B cell (primary cell): ENCODE measurements around the gene EVC. TPM values are rescaled to one million over a fixed set of nuclear protein-coding genes. Genes with fewer than 3 reads are reported as not detected.

ENCODE experiments used
- ATAC-seq: fragments of 200-7000 bp; cut with Tn5 transposase; one replicate; pipeline ENCODE4 v1.10.0; 2021; ENCODE audit warnings: low read depth, mild to moderate bottlenecking, moderate number of reproducible peaks, moderate library complexity
- CTCF ChIA-PET: fragments of 350-600 bp; sonication (Branson Sonifier 250); formaldehyde crosslinking; loops from one replicate; lab custom pipeline; 2021; ENCODE audit warnings: antibody characterized with exemption, inconsistent platforms; lab: Charles Lee
- POLR2A ChIA-PET: fragments of 350-600 bp; sonication (Branson Sonifier 250); formaldehyde crosslinking; loops from one replicate; lab custom pipeline; 2021; ENCODE audit warnings: antibody characterized with exemption; lab: Charles Lee
- DNase-seq: peaks from one replicate; pipeline ENCODE4 v3.0.0; 2013
- H2AFZ ChIP-seq: 2 replicates; pipeline ENCODE4 v1.6.1; 2012; ENCODE audit warnings: mild to moderate bottlenecking, low read depth, low read length; ENCODE audit not compliant: insufficient read depth, poor library complexity, severe bottlenecking
- H3K27ac ChIP-seq, 2 donors: 1 replicate in 1 of 2; 2 replicates in 1 of 2; pipeline ENCODE4 v1.5.1; 2012 to 2013; ENCODE audit warnings: low read length in 2 of 2, mild to moderate bottlenecking in 2 of 2, moderate library complexity in 1 of 2
- H3K27me3 ChIP-seq, 4 experiments: fragments of 200-600 bp in 1 of 4; sonication (generic) in 1 of 4; replicated peaks in 1 of 4; 1 replicate in 2 of 4; 2 replicates in 2 of 4; pipeline versions ENCODE4 v1.6.1 to v1.7.0; 2013 to 2016; ENCODE audit warnings: low read length in 3 of 4, mild to moderate bottlenecking in 2 of 4, mixed read lengths in 1 of 4, moderate library complexity in 1 of 4; ENCODE audit not compliant: insufficient read depth in 4 of 4, control insufficient read depth in 3 of 4; ENCODE audit errors: control extremely low read depth in 1 of 4
- H3K36me3 ChIP-seq, 2 experiments: replicated peaks in 1 of 2; 1 replicate in 1 of 2; 2 replicates in 1 of 2; pipeline versions ENCODE4 v1.6.1 to v1.7.1; 2013; ENCODE audit warnings: low read length in 1 of 2; ENCODE audit not compliant: insufficient read depth in 2 of 2, control insufficient read depth in 1 of 2; ENCODE audit errors: control extremely low read depth in 1 of 2, extremely low read depth in 1 of 2
- H3K4me1 ChIP-seq, 2 donors: fragments of 200-600 bp in 1 of 2; sonication (generic) in 1 of 2; 1 replicate in 1 of 2; 2 replicates in 1 of 2; pipeline versions ENCODE4 v1.5.1 to v1.6.1; 2013 to 2017; ENCODE audit warnings: low read length in 2 of 2; ENCODE audit not compliant: control insufficient read depth in 2 of 2, insufficient read depth in 2 of 2
- H3K4me2 ChIP-seq: replicated peaks from 2 replicates; pipeline ENCODE3; 2012; ENCODE audit warnings: mild to moderate bottlenecking, low read depth, low read length; ENCODE audit not compliant: poor library complexity, severe bottlenecking
- H3K4me3 ChIP-seq, 5 experiments: fragments of 200-600 bp in 1 of 5; sonication (generic) in 1 of 5; 1 replicate in 3 of 5; 2 replicates in 2 of 5; pipeline versions ENCODE4 v1.5.1 to v1.7.0; 2011 to 2016; ENCODE audit warnings: low read length in 4 of 5, mild to moderate bottlenecking in 4 of 5, low read depth in 2 of 5, control low read depth in 1 of 5, moderate library complexity in 1 of 5; ENCODE audit not compliant: insufficient read depth in 1 of 5; ENCODE audit errors: control extremely low read depth in 1 of 5, extremely low read depth in 1 of 5
- H3K79me2 ChIP-seq: fragments of 200-600 bp; sonication (generic); one replicate; pipeline ENCODE4 v1.6.0; 2016; ENCODE audit warnings: low read length; ENCODE audit not compliant: control insufficient read depth, insufficient read depth
- H3K9ac ChIP-seq: fragments of 200-600 bp; sonication (generic); 2 replicates; pipeline ENCODE4 v1.6.1; 2017; ENCODE audit warnings: mild to moderate bottlenecking, low read length, moderate library complexity
- H3K9me3 ChIP-seq, 3 donors: one replicate each; pipeline versions ENCODE4 v1.6.1 to v1.7.1; 2013; ENCODE audit warnings: low read length in 2 of 3; ENCODE audit not compliant: control insufficient read depth in 2 of 3, insufficient read depth in 1 of 3; ENCODE audit errors: control extremely low read depth in 1 of 3
- H4K20me1 ChIP-seq: 2 replicates; pipeline ENCODE4 v1.6.0; 2012; ENCODE audit warnings: mild to moderate bottlenecking, low read length; ENCODE audit not compliant: insufficient read depth, control insufficient read depth, poor library complexity, severe bottlenecking
- H3K27ac Mint-ChIP-seq: one replicate; pipeline ENCODE4 v1.8.0; 2021; ENCODE audit warnings: mixed read lengths
- H3K27me3 Mint-ChIP-seq: one replicate; pipeline ENCODE4 v1.8.0; 2021; ENCODE audit warnings: mixed read lengths
- H3K4me1 Mint-ChIP-seq: one replicate; pipeline ENCODE4 v1.8.0; 2021; ENCODE audit warnings: mixed read lengths
- H3K4me3 Mint-ChIP-seq: one replicate; pipeline ENCODE4 v1.8.0; 2021; ENCODE audit warnings: mixed read lengths
- H3K9me3 Mint-ChIP-seq: one replicate; pipeline ENCODE4 v1.8.0; 2022; ENCODE audit warnings: mixed read lengths; ENCODE audit not compliant: insufficient read depth
- EZH2 ChIP-seq: IDR thresholded peaks from 2 replicates; pipeline ENCODE4 v1.6.1; 2012; ENCODE audit warnings: borderline replicate concordance, low read depth, mild to moderate bottlenecking, moderate library complexity, low read length; ENCODE audit not compliant: insufficient read depth, poor library complexity, severe bottlenecking
- WGBS: methylation state at CpG from one replicate; pipeline ENCODE4 v1.1.5; 2013; ENCODE audit warnings: missing lambda C conversion rate; ENCODE audit not compliant: insufficient coverage; 5-methylcytosine and 5-hydroxymethylcytosine counted together
- intact Hi-C: fragments of 100-400 bp; cut with micrococcal nuclease; formaldehyde crosslinking; loops from one replicate; pipeline ENCODE4 v1.10.0; 2022
- polyA plus RNA-seq: library from polyadenylated mRNA; depleted of rRNA; stranded (reverse); fragments of >200 nt; gene quantifications from 2 replicates; pipeline ENCODE4 v1.2.3, GENCODE V29; 2012
- total RNA-seq, 2 donors: library from RNA; stranded (reverse); fragments of 120-200 nt in 1 of 2; gene quantifications; 1 replicate in 1 of 2; 2 replicates in 1 of 2; pipeline versions ENCODE4 v1.2.3 to v1.2.4, GENCODE V29; 2013 to 2022
- TF ChIP-seq, protein P1 (sequence below): fragments of 200-600 bp; IDR thresholded peaks from one replicate; pipeline ENCODE4 v1.8.0; 2022; ENCODE audit warnings: antibody characterized with exemption, mild to moderate bottlenecking

The EVC gene
- total and polyA plus RNA-seq, 2 donors (not counting 1 experiment from before 2014, with no cell fraction given): 1.5 TPM; not detected in 1

DNA sequence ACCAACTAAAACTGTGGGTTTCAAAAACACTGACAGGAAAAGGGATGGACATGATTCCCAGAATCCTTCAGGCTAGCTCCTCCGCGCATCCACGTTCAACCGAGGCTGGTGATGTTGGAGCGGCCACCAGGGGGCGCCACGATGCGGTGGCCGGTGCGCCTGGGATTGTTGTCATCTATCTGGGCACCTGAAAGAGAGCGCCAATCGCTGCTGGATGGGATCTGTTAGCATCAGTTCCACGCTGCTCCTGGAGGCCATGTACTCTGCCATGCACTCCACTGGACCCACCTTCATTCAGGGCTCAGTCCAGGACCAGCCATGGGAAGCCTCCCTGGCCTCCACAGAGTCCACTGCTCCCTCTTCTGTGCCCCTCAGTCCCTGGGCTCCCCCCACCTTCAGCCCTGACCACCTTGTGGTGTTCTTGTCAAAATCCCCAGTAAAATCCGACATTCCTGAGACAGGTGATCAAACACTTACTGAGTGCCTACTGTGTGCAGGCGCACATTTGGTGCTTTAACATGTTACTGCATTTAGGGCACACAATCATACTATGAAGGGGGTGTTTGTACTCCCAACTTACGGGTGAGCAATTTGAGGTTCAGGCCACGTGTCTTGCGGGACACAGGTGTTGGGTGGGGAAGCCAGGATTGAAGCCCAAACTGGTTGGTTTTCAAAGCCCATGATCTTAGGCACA, 110.8 kb downstream of the EVC start:
- Mint-ChIP-seq H3K4me3 (no peak overlapping the region), H3K27ac (no peak overlapping the region), H3K4me1 (peaks cover 10% of the 10 kb centered on the region), H3K9me3 (no peaks in the 10 kb centered on the region), H3K27me3 (no peaks in the 10 kb centered on the region)
- no peak overlapping the region for H2AFZ ChIP-seq
- H3K9ac ChIP-seq: no peak overlapping the region
- no peaks in the 10 kb centered on the region for H3K9me3 ChIP-seq
- no peak overlapping the region for H3K27ac ChIP-seq
- H3K27me3 ChIP-seq: no peaks in the 10 kb centered on the region
- H4K20me1 ChIP-seq: no peaks in the 10 kb centered on the region
- intact Hi-C loops: no loop called here
- ChIA-PET CTCF (interaction anchor here (1.3 to 1.6 kb wide), 2 partner anchors 9 to 158 kb away, joined by 3 to 4 read pairs; no protein-coding TSS in a partner anchor), POLR2A (no interaction called here)
- DNase-seq: no peak
- no peaks in the 10 kb centered on the region for H3K36me3 ChIP-seq
- no peak for ATAC-seq
- no peak overlapping the region for H3K4me3 ChIP-seq
- no peaks in the 10 kb centered on the region for H3K4me1 ChIP-seq
- H3K79me2 ChIP-seq: no peaks in the 10 kb centered on the region
- H3K4me2 ChIP-seq: no peak overlapping the region
- no peak for TF ChIP-seq EZH2
- TF ChIP-seq, protein P1, sequence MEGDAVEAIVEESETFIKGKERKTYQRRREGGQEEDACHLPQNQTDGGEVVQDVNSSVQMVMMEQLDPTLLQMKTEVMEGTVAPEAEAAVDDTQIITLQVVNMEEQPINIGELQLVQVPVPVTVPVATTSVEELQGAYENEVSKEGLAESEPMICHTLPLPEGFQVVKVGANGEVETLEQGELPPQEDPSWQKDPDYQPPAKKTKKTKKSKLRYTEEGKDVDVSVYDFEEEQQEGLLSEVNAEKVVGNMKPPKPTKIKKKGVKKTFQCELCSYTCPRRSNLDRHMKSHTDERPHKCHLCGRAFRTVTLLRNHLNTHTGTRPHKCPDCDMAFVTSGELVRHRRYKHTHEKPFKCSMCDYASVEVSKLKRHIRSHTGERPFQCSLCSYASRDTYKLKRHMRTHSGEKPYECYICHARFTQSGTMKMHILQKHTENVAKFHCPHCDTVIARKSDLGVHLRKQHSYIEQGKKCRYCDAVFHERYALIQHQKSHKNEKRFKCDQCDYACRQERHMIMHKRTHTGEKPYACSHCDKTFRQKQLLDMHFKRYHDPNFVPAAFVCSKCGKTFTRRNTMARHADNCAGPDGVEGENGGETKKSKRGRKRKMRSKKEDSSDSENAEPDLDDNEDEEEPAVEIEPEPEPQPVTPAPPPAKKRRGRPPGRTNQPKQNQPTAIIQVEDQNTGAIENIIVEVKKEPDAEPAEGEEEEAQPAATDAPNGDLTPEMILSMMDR: peak; percentile 50
- WGBS: 74% methylated on average over 13 of the region's 18 CpGs

DNA sequence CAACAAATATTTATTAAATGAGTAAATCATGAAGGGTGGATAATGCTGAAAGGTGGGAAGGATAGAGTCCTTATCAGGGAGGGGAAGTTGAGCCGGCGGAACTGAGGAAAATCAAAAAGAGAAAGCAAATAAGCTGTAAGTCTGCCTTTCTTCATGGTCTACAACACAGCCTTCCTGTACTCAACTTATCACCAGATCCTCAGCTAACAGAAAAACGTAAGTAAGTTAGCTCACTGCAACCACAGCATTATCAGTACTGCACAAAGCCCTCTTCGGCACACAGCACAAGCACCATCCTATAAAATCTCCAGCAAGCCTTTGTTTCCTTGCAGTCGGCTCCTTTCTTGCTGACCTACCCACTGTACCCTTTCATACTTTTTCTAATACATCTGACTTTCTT, 111.6 kb downstream of the EVC start:
- no peak overlapping the region for H3K27ac ChIP-seq
- H3K9me3 ChIP-seq: no peaks in the 10 kb centered on the region
- H3K27ac Mint-ChIP-seq: no peak overlapping the region
- no peak overlapping the region for H3K4me3 Mint-ChIP-seq
- no peaks in the 10 kb centered on the region for H3K27me3 Mint-ChIP-seq
- no peak overlapping the region for H3K4me3 ChIP-seq
- no peaks in the 10 kb centered on the region for H3K9me3 Mint-ChIP-seq
- no peaks in the 10 kb centered on the region for H3K27me3 ChIP-seq
- no peak overlapping the region for H3K4me2 ChIP-seq
- intact Hi-C loops: no loop called here
- DNase-seq (no peak), ATAC-seq (no peak)
- H4K20me1 ChIP-seq: no peaks in the 10 kb centered on the region
- H3K9ac ChIP-seq: no peak overlapping the region
- H3K79me2 ChIP-seq: no peaks in the 10 kb centered on the region
- peaks cover 10% of the 10 kb centered on the region for H3K4me1 Mint-ChIP-seq
- H2AFZ ChIP-seq: no peak overlapping the region
- CTCF ChIA-PET: interaction anchor here (0.8 to 1.6 kb wide), 2 partner anchors 18 to 157 kb away, joined by 3 read pairs; no protein-coding TSS in a partner anchor
- TF ChIP-seq, protein P1: no peak
- no peak for TF ChIP-seq EZH2
- WGBS: 14% methylated on average over 3 of the region's 5 CpGs
- no peaks in the 10 kb centered on the region for H3K4me1 ChIP-seq
- H3K36me3 ChIP-seq: no peaks in the 10 kb centered on the region
- POLR2A ChIA-PET: interaction anchor here (0.7 kb wide), 1 partner anchor 878 kb away, joined by 5 read pairs; no protein-coding TSS in a partner anchor
